GM21367 (cell line): ENCODE results near the gene OR51V1.
"Not testable (repeated sequence)": the region's sequence is repeated elsewhere in the genome, so short reads cannot be mapped to it uniquely, and the experiment has no call there.

Experiments used
- ATAC-seq: cut with Tn5 transposase; IDR thresholded peaks from one replicate; pipeline ENCODE4 v1.9.1; 2021; ENCODE audit not compliant: unreplicated experiment

Gene OR51V1

GRCh38 chr11:5171856-5172255 lies 28.6 kb downstream of the OR51V1 start:
- no peak for ATAC-seq

- not testable (repeated sequence) for ATAC-seq
These were observed 34.6 kb downstream of the OR51V1 start for GRCh38 chr11:5165898-5166297.

- not testable (repeated sequence) for ATAC-seq
These were observed 35.7 kb downstream of the OR51V1 start for GRCh38 chr11:5164807-5165206.

DNA sequence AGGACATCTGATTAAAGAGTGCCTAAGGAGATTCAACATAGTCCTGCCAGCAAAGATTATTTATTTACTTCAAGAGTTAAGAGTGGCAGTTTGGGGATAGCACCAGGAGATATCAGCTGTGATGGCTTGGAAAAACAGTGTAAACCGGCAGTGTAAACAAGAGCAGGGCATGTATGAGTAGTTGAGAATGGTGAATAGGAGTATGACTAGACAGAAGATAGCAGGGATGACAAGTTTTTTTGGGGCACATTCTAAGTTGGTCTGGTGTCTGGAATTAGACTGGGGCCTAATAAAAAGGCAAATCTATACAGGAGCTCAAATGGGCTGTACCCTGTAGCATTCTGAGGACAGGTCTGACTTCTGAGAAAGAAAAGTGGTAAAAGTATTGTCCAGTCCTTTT lies 39.4 kb downstream of the OR51V1 start:
- not testable (repeated sequence) for ATAC-seq

DNA sequence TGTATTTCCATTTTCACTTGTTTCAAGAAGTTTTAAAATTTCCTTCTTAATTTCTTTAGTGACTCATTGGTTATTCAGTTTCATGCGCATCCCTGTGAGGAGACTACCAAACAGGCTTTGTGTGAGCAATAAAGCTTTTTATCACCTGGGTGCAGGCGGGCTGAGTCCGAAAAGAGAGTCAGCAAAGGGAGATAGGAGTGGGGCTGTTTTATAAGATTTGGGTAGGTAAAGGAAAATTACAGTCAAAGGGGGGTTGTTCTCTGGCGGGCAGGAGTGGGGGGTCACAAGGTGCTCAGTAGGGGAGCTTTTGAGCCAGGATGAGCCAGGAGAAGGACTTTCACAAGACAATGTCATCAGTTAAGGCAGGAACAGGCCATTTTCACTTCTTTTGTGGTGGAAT lies 40.3 kb downstream of the OR51V1 start:
- ATAC-seq, result not testable (repeated sequence)

DNA sequence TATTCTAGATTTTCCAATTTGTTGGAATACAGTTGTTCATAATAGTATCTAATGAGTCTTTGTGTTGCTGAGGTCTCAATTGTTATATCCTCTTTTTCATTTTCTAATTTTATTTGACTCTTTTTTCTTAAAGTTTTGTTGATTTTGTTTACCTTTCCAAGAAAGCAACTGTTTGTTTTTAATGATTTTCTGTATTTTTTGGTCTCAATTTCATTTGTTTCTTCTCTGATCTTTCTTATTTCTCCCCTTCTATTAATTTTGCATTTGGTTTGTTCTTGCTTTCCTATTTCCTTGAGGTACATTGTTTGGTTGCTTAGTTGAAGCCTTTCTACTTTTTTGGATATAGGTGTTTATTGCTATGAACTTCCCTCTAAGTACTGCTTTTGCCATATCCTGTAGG lies 40.7 kb downstream of the OR51V1 start:
- ATAC-seq, result no peak

DNA sequence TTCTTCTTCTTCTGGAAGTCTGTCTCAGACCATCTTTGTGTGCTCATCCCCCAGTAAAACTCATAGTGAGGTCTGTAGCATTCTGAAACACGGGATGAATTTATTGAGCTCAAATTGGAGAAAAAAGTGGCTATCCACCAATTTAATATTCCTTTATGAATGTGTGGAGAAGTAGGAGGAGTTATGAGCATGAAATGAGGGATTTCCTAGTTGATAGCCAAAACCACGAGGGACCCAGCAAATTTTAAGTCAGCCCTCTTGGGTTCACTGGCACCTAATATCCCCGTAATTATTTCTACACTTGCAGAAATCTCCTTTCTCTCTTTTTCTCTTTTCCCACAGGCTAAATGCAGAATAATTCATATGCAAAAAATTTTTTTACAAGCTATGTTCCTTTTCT lies 45.8 kb downstream of the OR51V1 start, which contains the start of gene OR52A1:
Gene OR52A1, minus strand, starts transcription at position 101 of the 400 bp plus-strand sequence. CDS start 2,388 bp downstream, outside the sequence.
- no peak for ATAC-seq

DNA sequence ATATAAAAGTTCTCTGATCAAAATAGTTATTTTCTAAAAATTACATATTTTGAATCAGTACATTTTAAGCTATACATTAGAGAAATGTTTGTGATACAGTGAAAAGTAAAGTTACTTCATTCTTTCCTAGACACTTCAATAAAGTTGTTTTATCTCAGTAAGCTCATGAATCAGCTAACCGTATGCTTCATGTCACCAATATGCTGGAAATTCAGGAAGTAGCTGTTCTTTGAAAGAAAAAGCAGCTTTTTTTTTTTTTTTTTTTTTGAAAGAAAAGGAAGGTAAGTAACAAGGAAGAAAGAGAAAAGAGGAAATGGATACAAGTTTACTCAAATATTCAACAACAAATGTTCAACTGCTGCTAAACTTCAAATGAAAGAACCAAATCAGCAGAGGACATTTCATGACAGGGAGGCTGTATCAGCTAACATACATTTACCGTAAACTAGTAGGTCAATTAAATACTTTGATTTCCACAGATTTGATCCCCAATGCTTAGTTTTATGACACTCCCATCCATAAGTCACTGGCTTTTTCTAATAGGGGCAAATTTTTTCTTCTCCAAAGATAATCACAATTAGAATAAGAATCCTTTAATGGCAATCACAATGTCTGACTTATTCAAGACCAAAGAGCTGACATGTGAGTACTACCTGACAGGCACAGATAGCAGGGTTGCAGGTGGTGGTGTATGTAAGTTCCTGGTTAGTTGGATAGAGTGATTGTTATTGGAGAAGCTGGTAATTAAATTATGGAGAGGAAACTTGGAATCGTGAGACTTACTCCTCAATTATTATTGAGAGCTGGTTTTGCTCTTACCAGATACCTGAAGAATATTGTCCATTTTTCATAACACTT lies 46.7 kb downstream of the OR51V1 start:
- no peak for ATAC-seq

DNA sequence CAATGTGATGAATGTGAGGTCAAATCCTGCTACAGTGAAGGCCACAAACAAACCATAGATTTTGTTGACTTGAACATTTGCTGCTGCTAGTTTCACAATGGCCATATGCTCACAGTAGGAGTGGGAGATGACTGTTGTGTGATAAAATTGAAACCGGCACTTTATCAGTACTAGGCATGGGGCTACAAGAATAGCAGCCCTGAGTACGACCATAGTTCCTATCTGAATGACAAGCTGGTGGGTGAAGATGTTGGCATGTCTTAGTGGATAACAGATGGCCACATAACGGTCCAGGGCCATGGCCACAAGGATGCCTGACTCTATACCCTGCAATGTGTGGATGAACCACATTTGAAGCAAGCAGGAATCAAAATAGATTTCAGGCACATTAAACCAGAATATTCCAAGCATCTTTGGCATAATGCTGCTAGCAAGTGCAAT lies 48.7 kb downstream of the OR51V1 start:
- ATAC-seq, result no peak
